HepG2 (cell line): Measurements from ENCODE around the gene ZNF19. TPM values are rescaled to one million over a fixed set of nuclear protein-coding genes. Genes with fewer than 3 reads are reported as not detected.

ENCODE experiments used
- ATAC-seq: fragments of 200-7000 bp; cut with Tn5 transposase; 3 replicates; pipeline ENCODE4 v1.9.1; 2020; ENCODE audit warnings: mild to moderate bottlenecking, moderate library complexity
- BruUV-seq: library from RNA; stranded (reverse); fragments of 400-500 nt; replicated peaks from 2 replicates; lab custom pipeline; 2021; lab: Mats Ljungman, UMichigan
- CTCF ChIA-PET: fragments of 300-600 bp; formaldehyde crosslinking; extraction: SDS; loops from one replicate; lab custom pipeline; 2021; ENCODE audit warnings: low total read pairs, inconsistent platforms, low intra/inter-chr PET ratio; lab: Yijun Ruan, JAX
- POLR2A ChIA-PET: fragments of 350-600 bp; sonication (Branson Sonifier 250); formaldehyde crosslinking; loops from one replicate; lab custom pipeline; 2020; ENCODE audit warnings: antibody characterized with exemption, inconsistent platforms; lab: Yijun Ruan, JAX
- DNase-seq: peaks from one replicate; pipeline ENCODE4 v3.0.0-alpha.2; 2015; ENCODE audit warnings: low spot score
- FAIRE-seq: peaks from 3 replicates; lab custom pipeline; 2011; peaks lifted over from hg19 to GRCh38; lab: Jason Lieb, UNC
- H2AFZ ChIP-seq: one replicate; pipeline ENCODE4 v1.6.1; 2011; ENCODE audit warnings: low read length, inconsistent platforms
- H3K27ac ChIP-seq: fragments of 300-600 bp; 3 replicates; pipeline ENCODE4 v1.8.0; 2011; ENCODE audit warnings: mixed run types, mild to moderate bottlenecking, mixed read lengths, low read length, inconsistent platforms; ENCODE audit not compliant: insufficient read depth; ENCODE audit errors: extremely low read length
- H3K27me3 ChIP-seq, 2 experiments: fragments of 200-600 bp in 1 of 2; 2 replicates in 1 of 2; 3 replicates in 1 of 2; pipeline versions ENCODE4 v1.6.0 to v1.8.0; 2011; ENCODE audit warnings: low read length in 2 of 2, mild to moderate bottlenecking in 2 of 2, moderate library complexity in 2 of 2, inconsistent platforms in 1 of 2; ENCODE audit not compliant: insufficient read depth in 2 of 2, control insufficient read depth in 1 of 2
- H3K36me3 ChIP-seq, 2 experiments: fragments of 200-600 bp in 1 of 2; replicated peaks in 1 of 2; 2 replicates in 1 of 2; 3 replicates in 1 of 2; pipeline versions ENCODE4 v1.5.1 to v1.8.0; 2011; ENCODE audit warnings: low read length in 2 of 2, inconsistent platforms in 1 of 2; ENCODE audit not compliant: insufficient read depth in 2 of 2, control insufficient read depth in 1 of 2
- H3K4me1 ChIP-seq: 2 replicates; pipeline ENCODE4 v1.5.1; 2012; ENCODE audit warnings: low read length, inconsistent platforms; ENCODE audit not compliant: insufficient read depth
- H3K4me2 ChIP-seq: 2 replicates; pipeline ENCODE4 v1.6.0; 2011; ENCODE audit warnings: low read depth, low read length, inconsistent platforms
- H3K4me3 ChIP-seq, 3 experiments: fragments of 200-600 bp in 1 of 3; sonication (generic), shearing (Covaris generic) in 1 of 3; replicated peaks in 1 of 3; 2 replicates each; pipeline ENCODE4 v1.5.1; 2011 to 2016; ENCODE audit warnings: low read length in 3 of 3, inconsistent platforms in 2 of 3, low read depth in 2 of 3, mild to moderate bottlenecking in 2 of 3, control low read depth in 1 of 3, mixed read lengths in 1 of 3; ENCODE audit not compliant: insufficient read depth in 1 of 3
- H3K79me2 ChIP-seq: one replicate; pipeline ENCODE4 v1.6.1; 2011; ENCODE audit warnings: low read length, inconsistent platforms; ENCODE audit not compliant: insufficient read depth
- H3K9ac ChIP-seq: 2 replicates; pipeline ENCODE4 v1.6.0; 2011; ENCODE audit warnings: mild to moderate bottlenecking, low read depth, low read length, inconsistent platforms; ENCODE audit not compliant: insufficient read depth
- H3K9me3 ChIP-seq: 2 replicates; pipeline ENCODE4 v1.5.1; 2012; ENCODE audit warnings: mild to moderate bottlenecking, low read length
- H4K20me1 ChIP-seq: 2 replicates; pipeline ENCODE4 v1.6.0; 2011; ENCODE audit warnings: inconsistent platforms, mild to moderate bottlenecking, low read length, moderate library complexity; ENCODE audit not compliant: insufficient read depth
- HDAC2 ChIP-seq: sonication (generic); formaldehyde crosslinking; IDR thresholded peaks from 2 replicates; pipeline ENCODE4 v1.4.0; 2020; ENCODE audit warnings: missing genetic modification reagents
- HNRNPL ChIP-seq: fragments of 200-400 bp; formaldehyde crosslinking; IDR thresholded peaks from 2 replicates; pipeline ENCODE4 v1.6.1; 2017; ENCODE audit warnings: mild to moderate bottlenecking, low read depth, low read length
- MYNN ChIP-seq: sonication (generic); formaldehyde crosslinking; IDR thresholded peaks from 2 replicates; pipeline ENCODE4 v1.4.0; 2020; ENCODE audit warnings: mild to moderate bottlenecking, low read depth, missing genetic modification reagents
- RFX3 ChIP-seq: IDR thresholded peaks from 2 replicates; pipeline ENCODE4 v1.6.1; 2016; ENCODE audit warnings: missing biosample characterization, missing genetic modification reagents
- SATB2 ChIP-seq: sonication (generic); formaldehyde crosslinking; IDR thresholded peaks from 2 replicates; pipeline ENCODE4 v1.5.0; 2020; ENCODE audit warnings: missing genetic modification reagents
- ZFP36L1 ChIP-seq: sonication (generic); formaldehyde crosslinking; IDR thresholded peaks from 2 replicates; pipeline ENCODE4 v1.8.0; 2022; ENCODE audit warnings: mild to moderate bottlenecking, missing genetic modification reagents, moderate library complexity
- ZNF292 ChIP-seq: sonication (generic); formaldehyde crosslinking; IDR thresholded peaks from 2 replicates; pipeline ENCODE4 v1.8.1; 2022; ENCODE audit warnings: mild to moderate bottlenecking, low read depth, missing genetic modification reagents, borderline replicate concordance
- ZNF781 ChIP-seq: sonication (generic); formaldehyde crosslinking; IDR thresholded peaks from 2 replicates; pipeline ENCODE4 v1.5.1; 2020; ENCODE audit warnings: borderline replicate concordance, mild to moderate bottlenecking, missing genetic modification reagents; ENCODE audit errors: not compliant biosample characterization
- ZNF83 ChIP-seq: sonication (generic); formaldehyde crosslinking; IDR thresholded peaks from 2 replicates; pipeline ENCODE4 v1.4.0; 2020; ENCODE audit warnings: missing genetic modification reagents, mild to moderate bottlenecking, borderline replicate concordance
- WGBS: methylation state at CpG from one replicate; pipeline ENCODE4 v1.1.6; 2017; ENCODE audit warnings: low lambda C conversion rate; 5-methylcytosine and 5-hydroxymethylcytosine counted together
- in situ Hi-C: cut with HindIII; loops from 2 replicates; pipeline ENCODE4 v1.10.0; 2017; ENCODE audit warnings: low pct_unique_long_range_greater_than_20kb; ENCODE audit not compliant: extremely low pct_ligation_motif_present
- intact Hi-C: fragments of 100-400 bp; cut with micrococcal nuclease; formaldehyde crosslinking; loops from one replicate; pipeline ENCODE4 v1.10.0; 2022; ENCODE audit not compliant: unreplicated experiment
- polyA plus RNA-seq, 8 experiments: library from polyadenylated mRNA; depleted of rRNA in 3 of 8; stranded (reverse) in 7 of 8; unstranded in 1 of 8; fragments of >200 nt; fragmentation: Illumina TruSeq in 4 of 8; extraction: Trizol in 4 of 8; gene quantifications; 2 replicates each; pipeline versions ENCODE4 v1.2.1 to v1.2.3, GENCODE V29; 2011 to 2016; ENCODE audit warnings: low read depth in 4 of 8, missing spikeins in 1 of 8, mixed read lengths in 1 of 8; ENCODE audit not compliant: insufficient read depth in 1 of 8
- total RNA-seq, 5 experiments: library from RNA; depleted of rRNA; stranded (reverse); fragments of >200 nt; fragmentation: Illumina TruSeq; extraction: Trizol; gene quantifications; 2 replicates each; pipeline ENCODE4 v1.2.3, GENCODE V29; 2016; ENCODE audit warnings: low read depth in 1 of 5
- TF ChIP-seq, protein P1 (sequence below): sonication (generic); formaldehyde crosslinking; IDR thresholded peaks from 2 replicates; pipeline ENCODE4 v1.4.0; 2020; ENCODE audit warnings: missing genetic modification reagents
- TF ChIP-seq, protein P2 (sequence below): sonication (generic); formaldehyde crosslinking; IDR thresholded peaks from 2 replicates; pipeline ENCODE4 v1.4.0; 2020; ENCODE audit warnings: mild to moderate bottlenecking, missing genetic modification reagents
- TF ChIP-seq, protein P3 (sequence below): sonication (generic); formaldehyde crosslinking; IDR thresholded peaks from 2 replicates; pipeline ENCODE4 v1.8.0; 2022; ENCODE audit warnings: missing genetic modification reagents, mild to moderate bottlenecking, borderline replicate concordance

Gene ZNF19
- total and polyA plus RNA-seq, 2 of the 13 experiments (the other 11 are each of a cell fraction or from before 2014, with no cell fraction given) = 3.2 to 5.8 TPM

DNA sequence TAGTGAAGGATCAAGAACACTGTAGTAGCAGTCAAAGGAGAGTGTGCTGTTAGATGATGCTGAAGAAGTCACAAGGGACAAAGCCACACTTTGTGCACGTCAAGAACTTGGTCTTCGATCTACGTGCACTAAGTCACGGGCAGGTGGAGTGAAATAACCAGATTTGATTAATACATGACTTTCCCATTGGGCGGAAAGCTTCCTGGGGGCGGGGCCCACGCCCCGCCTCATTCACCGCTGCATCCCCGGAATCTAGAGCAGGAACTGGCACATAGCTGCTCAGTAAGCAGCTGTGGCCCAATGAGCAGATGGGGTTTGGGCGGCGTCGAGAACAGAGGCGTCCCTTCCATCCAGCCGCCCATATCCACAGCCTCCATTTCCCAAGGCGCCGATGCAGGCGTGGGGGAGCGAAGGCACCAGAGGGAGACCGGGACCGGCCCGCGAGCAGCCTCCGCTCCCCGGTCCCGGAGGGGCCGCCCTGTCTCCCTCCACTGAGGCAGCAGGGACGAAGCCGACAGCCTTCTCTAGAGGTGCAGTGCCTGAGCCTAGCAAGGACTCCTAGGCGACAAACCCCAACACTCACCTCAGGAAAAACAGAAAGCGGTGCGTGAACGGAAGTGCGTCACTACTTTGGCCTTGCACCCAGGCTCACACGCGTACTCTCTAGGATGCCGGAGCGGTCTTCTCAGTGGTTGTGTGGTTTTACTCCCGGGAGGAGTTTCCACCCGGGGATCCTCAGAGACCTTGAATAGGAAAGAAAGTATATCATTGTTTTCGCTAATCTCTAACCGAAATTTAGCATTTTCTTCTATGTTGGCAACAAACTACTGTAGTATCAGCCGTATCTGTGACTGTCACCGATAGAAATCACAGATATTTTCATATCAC, 4.9 kb downstream of the ZNF19 start:
- POLR2A ChIA-PET = interaction anchor here (0.9 to 1.8 kb wide), 10 partner anchors 9 to 127 kb away, joined by 3 to 58 read pairs (median 5); partner anchors contain the start of gene ZNF23
- peak overlapping the region; percentile 99 for H2AFZ ChIP-seq
- ATAC-seq (peak; percentile 93), FAIRE-seq (peak; percentile 100), DNase-seq (peak; percentile 91)
- in situ Hi-C loops = loop anchor here (10.0 kb wide), 1 partner anchor 121 kb away; no protein-coding TSS in a partner anchor
- H3K9me3 ChIP-seq = no peaks in the 10 kb centered on the region
- H3K36me3 ChIP-seq = no peaks in the 10 kb centered on the region
- BruUV-seq = TSS peak; percentile 94
- peak overlapping the region; percentile 83 for H3K27ac ChIP-seq
- H3K9ac ChIP-seq = peak overlapping the region; percentile 84
- peaks cover 3% of the 10 kb centered on the region for H3K79me2 ChIP-seq
- H4K20me1 ChIP-seq = no peaks in the 10 kb centered on the region
- under 1% methylated on average over 39 of the region's 44 CpGs for WGBS
- CTCF ChIA-PET = no interaction called here
- intact Hi-C loops = loop anchor here (1.0 kb wide), 1 partner anchor 22 kb away; the partner anchor contains the start of gene ZNF23
- H3K27me3 ChIP-seq = peaks cover 0 to 4% of the 10 kb centered on the region in 2 experiments; a peak in 2 of 5 replicates
- H3K4me2 ChIP-seq = peak overlapping the region; percentile 85
- peak overlapping the region; percentile 81 to 95 (median 88) for H3K4me3 ChIP-seq
- H3K4me1 ChIP-seq = peaks cover 24% of the 10 kb centered on the region
- peak; percentile 84 for TF ChIP-seq HDAC2 (CRISPR knock-in tag)
- TF ChIP-seq SATB2 = no peak
- TF ChIP-seq, protein P1, sequence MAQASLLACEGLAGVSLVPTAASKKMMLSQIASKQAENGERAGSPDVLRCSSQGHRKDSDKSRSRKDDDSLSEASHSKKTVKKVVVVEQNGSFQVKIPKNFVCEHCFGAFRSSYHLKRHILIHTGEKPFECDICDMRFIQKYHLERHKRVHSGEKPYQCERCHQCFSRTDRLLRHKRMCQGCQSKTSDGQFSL (CRISPR knock-in tag) = peak; percentile 89
- peak; percentile 14; the same call in 1 of the 2 replicates for TF ChIP-seq RFX3
- peak; percentile 95 for TF ChIP-seq ZNF83 (CRISPR knock-in tag)
- TF ChIP-seq HNRNPL = 0 out of 2 replicates have a peak, but pooled peaks have one; percentile 45
- TF ChIP-seq ZFP36L1 (CRISPR knock-in tag) = 0 out of 2 replicates have a peak, but pooled peaks have one; percentile 45
- TF ChIP-seq, protein P2, sequence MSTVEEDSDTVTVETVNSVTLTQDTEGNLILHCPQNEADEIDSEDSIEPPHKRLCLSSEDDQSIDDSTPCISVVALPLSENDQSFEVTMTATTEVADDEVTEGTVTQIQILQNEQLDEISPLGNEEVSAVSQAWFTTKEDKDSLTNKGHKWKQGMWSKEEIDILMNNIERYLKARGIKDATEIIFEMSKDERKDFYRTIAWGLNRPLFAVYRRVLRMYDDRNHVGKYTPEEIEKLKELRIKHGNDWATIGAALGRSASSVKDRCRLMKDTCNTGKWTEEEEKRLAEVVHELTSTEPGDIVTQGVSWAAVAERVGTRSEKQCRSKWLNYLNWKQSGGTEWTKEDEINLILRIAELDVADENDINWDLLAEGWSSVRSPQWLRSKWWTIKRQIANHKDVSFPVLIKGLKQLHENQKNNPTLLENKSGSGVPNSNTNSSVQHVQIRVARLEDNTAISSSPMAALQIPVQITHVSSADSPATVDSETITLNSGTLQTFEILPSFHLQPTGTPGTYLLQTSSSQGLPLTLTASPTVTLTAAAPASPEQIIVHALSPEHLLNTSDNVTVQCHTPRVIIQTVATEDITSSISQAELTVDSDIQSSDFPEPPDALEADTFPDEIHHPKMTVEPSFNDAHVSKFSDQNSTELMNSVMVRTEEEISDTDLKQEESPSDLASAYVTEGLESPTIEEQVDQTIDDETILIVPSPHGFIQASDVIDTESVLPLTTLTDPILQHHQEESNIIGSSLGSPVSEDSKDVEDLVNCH (CRISPR knock-in tag) = no peak
- peak; percentile 75 for TF ChIP-seq ZNF292 (CRISPR knock-in tag)
- peak; percentile 44 for TF ChIP-seq ZNF781 (CRISPR knock-in tag)
- TF ChIP-seq, protein P3, sequence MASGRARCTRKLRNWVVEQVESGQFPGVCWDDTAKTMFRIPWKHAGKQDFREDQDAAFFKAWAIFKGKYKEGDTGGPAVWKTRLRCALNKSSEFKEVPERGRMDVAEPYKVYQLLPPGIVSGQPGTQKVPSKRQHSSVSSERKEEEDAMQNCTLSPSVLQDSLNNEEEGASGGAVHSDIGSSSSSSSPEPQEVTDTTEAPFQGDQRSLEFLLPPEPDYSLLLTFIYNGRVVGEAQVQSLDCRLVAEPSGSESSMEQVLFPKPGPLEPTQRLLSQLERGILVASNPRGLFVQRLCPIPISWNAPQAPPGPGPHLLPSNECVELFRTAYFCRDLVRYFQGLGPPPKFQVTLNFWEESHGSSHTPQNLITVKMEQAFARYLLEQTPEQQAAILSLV (CRISPR knock-in tag) = peak; percentile 92; the same call in 1 of the 2 replicates
- TF ChIP-seq MYNN (CRISPR knock-in tag) = 0 out of 2 replicates have a peak, but pooled peaks have one; percentile 30
